NCI-H82 (cell line): Measurements from ENCODE around the gene KCNIP3.
"Not testable (repeated sequence)": the region's sequence is repeated elsewhere in the genome, so short reads cannot be mapped to it uniquely, and the experiment has no call there.

Source experiments
- DNase-seq: peaks from one replicate; lab custom pipeline; 2025; lab: John Stamatoyannopoulos, UW

The KCNIP3 gene

GRCh38 chr2:95387358-95387757 lies 90.2 kb downstream of the KCNIP3 start:
- no peak for DNase-seq

- no peak for DNase-seq
Observed at GRCh38 chr2:95388091-95388692, 91.0 kb downstream of the KCNIP3 start.

- no peak for DNase-seq
Observed at GRCh38 chr2:95388856-95389244, 91.7 kb downstream of the KCNIP3 start.

- peak; percentile 76 for DNase-seq
Observed at GRCh38 chr2:95389245-95390119, 92.3 kb downstream of the KCNIP3 start.

GRCh38 chr2:95390272-95390880 lies 93.2 kb downstream of the KCNIP3 start:
- no peak for DNase-seq

DNA sequence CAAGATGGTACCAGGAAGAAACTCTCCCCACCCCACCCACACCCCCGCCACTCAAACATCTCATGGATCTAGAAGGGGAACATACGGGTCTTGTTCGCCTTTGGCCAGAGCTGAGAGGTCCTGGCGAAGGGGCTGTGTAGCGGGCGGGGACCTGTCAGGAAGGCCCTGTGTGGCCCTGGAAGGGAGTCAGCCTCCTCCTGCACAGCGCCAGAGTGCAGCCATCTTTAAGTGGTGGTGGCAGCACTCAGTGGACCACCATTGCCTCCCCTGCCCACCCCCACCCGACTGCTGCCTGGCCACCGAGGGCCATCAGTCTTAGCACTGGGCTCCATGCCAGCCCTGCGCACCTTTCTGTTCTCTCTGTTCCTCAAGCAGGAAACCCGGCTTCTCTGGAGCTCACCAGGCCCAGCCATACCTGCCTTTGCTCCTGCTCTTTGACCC lies 93.8 kb downstream of the KCNIP3 start:
- DNase-seq: no peak

DNA sequence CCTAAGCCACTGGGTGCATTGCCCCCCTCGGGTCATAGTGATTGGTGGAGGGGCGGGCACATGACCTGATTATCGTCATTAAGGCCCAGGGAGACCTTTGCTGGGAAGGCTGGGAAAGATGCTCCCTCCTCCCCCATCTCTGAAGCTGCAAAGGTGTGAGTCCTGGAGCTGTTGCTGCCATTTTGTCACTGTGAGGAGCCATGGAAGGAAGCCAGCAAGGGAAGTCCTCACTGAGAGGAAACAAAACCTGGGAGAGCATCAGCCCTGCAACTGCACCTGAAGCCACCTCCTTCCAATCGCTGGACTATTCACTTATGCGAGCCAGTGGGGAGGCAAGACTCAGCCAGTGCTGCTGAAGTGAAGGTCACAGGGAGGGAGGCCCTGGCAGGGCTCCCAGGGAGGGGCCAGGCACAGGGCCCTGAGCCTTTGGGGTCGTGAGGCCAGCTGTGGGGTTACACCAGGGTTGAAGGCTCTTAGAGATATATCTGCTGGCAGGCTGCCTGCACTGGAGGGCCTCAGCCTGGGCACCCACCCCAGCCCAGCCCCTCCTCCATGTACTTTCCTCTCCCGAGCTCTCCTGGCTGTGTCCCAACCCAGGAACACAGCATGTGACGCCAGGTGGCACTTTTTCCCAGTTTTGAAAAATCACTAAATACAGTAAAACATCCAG lies 94.6 kb downstream of the KCNIP3 start:
- DNase-seq: no peak

DNA sequence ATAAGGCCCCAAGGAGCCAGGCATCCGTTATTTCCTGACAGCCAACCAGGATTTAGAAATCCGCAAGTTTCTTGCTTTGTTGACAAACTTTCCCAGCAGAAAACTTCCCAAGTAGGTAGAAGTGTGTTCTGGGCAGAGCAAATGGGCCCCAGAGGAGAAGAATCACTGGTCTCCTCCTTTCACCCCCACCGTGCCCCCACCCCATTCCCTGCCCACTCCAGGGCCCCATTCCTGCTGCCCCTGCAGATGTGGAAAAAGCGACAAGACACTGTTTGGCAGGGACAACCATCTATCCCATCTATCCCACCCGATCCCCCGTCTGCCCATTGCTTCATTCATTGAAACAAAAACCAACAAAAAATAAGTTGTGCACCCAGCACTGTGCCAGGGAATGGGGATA lies 95.2 kb downstream of the KCNIP3 start:
- DNase-seq: no peak

- DNase-seq: peak; percentile 11
Observed at GRCh38 chr2:95392730-95393455, 95.7 kb downstream of the KCNIP3 start.

- no peak for DNase-seq
Observed at GRCh38 chr2:95393901-95394300, 96.8 kb downstream of the KCNIP3 start.

DNA sequence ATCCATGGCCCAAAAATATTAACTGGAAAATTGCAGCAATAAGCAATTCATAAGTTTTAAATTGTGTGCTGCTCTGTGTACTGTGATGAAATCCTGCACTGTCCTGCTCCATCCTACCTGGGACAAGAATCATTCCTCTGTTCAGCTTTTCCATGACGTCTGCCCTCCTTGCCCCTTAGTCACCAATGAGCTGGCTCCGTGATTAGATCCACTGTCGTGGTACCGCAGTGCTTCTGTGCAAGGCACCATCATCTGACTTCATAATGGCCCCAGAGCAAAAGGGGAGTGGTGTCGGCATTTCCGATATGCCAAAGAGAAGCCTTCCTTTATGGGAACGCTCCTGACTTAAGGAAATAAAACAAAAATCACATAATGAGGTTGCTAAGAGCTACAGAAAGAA lies 101.9 kb downstream of the KCNIP3 start:
- DNase-seq: no peak

GRCh38 chr2:95401480-95401879 lies 104.3 kb downstream of the KCNIP3 start:
- no peak for DNase-seq

DNA sequence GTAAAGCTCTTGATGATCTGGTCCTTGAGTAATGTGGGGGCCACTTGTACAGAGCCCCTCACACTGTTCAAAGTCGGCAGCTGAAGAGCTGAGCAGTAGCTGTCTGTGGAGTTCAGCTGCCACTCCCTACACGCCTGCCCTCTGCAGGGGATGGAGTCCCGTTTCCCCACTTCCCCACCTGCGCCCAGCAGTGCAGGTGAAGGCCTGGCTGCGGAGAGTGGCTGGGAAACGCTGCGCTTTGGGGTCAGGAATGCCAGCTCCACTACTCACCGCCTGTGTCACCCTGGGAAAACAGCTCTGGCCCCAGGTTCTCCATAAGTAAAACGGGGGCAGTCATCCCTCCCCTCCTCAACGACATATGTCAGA lies 104.8 kb downstream of the KCNIP3 start:
- DNase-seq: not testable (repeated sequence)

DNA sequence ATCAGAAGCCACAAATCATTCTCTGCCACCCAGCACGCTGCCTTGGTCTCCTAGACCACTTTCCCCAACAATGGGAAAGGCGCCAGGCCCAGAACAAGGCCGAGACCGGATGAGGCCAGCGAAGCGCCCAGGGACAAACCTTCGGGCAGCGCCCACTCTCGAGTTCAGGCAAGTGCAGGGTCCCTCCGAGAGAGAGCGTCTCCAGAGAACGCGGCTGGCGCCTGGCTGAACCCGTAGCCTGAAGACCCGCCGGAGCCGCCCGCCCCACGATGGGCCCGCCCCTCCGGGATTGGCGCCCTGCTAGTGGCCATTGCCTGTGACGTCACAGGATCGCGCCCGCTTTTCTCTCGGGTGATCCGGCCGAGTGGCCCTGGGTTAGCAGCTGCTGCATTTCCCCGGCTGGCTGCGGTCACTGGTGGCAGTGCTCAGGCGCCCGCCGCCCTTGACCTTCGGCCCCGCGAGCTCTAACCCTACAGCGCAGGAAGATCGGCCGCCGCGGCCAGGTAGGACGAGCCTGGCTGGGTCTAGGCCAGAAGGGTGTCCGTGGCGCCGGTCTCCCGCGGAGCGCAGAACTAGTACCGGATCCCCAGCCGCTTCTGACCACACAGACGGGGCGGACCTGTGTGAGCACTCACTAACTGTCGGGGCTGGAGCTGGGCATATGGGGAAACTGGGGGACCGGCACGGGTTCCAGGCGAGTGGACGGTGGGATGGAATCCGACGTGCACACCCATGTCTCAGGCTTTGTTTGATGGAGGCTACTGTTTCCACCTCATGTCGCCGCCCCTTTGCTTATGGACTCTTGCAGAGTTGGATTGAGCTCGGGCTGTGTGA lies 105.4 kb downstream of the KCNIP3 start, which contains the start of gene FAHD2A:
TSS of gene FAHD2A (plus strand) at position 339 of the 834 bp plus-strand sequence. CDS start 2,851 bp downstream, outside the sequence.
- peak; percentile 98 for DNase-seq

DNA sequence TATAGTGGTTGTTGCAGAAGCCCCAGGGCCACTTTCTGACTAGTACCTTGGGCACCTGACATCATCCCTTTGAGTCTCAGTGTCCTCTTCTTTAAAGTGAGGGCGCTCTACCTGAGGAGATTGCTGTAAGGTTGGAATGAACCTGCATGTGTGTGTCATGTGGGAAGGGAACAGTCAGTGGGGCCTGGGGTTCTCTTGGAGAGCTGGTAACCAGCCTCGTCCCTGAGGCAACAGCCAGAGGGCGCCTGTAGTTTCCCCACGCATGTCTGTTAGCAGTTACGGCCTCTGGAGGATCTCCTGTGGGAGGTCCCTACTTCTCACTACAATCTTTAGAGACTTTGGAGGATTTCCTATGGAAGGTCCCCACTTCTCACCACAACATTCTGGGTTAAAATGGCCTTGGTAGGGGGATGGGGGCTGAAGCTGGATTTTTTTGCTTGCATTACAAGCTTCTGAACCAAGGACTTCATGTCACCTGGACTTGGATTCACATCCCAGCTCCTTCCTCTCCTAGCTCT lies 106.1 kb downstream of the KCNIP3 start:
- peak; percentile 66 for DNase-seq

DNA sequence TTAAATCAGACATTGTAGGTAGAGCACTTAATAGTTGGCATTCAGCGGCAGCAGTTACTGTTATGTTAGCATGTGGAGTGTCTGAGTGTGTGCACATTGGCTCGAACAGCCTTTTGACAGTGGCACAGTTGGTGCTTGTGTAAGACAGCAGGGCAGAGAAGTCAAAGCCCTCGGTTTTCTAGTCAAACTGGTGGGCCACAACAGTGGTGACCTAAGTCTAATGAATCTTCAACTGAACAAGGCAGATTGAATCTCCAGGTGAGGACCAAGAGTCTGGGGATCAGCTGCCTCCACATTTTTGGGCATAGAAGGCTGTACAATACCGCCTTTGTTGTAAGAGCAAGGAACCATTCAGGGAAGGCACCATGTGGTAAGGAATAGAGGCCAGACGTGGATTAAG lies 106.7 kb downstream of the KCNIP3 start:
- not testable (repeated sequence) for DNase-seq

- DNase-seq: not testable (repeated sequence)
Observed at GRCh38 chr2:95404676-95405075, 107.5 kb downstream of the KCNIP3 start.

- DNase-seq: not testable (repeated sequence)
Observed at GRCh38 chr2:95411239-95411638, 114.1 kb downstream of the KCNIP3 start.

GRCh38 chr2:95414015-95414594 lies 117.0 kb downstream of the KCNIP3 start:
- DNase-seq: peak; percentile 86

- DNase-seq: not testable (repeated sequence)
Observed at GRCh38 chr2:95415138-95415537, 118.0 kb downstream of the KCNIP3 start.
